SK-N-SH treated with all-trans-retinoic acid at 6 μM for 48 hours (cell line): ENCODE results near the gene DPP10.

Experiments
- ATAC-seq: fragments of 200-7000 bp; cut with Tn5 transposase; 3 replicates; pipeline ENCODE4 v1.9.1; 2020; ENCODE audit warnings: mild to moderate bottlenecking, moderate library complexity
- ARNTL ChIP-seq: fragments of 450-650 bp; formaldehyde crosslinking; IDR thresholded peaks from 2 replicates; pipeline ENCODE4 v1.5.0; 2020; ENCODE audit warnings: low read depth, mild to moderate bottlenecking, moderate library complexity, borderline replicate concordance
- BACH2 ChIP-seq: fragments of 250-450 bp; sonication (Bioruptor Pico); IDR thresholded peaks from 2 replicates; pipeline ENCODE4 v1.9.0; 2021; ENCODE audit warnings: mild to moderate bottlenecking, borderline replicate concordance
- CSDC2 ChIP-seq: fragments of 250-450 bp; sonication (Bioruptor Pico); IDR thresholded peaks from 2 replicates; pipeline ENCODE4 v1.5.0; 2020; ENCODE audit warnings: mild to moderate bottlenecking, moderate library complexity
- ESRRG ChIP-seq: fragments of 250-450 bp; sonication (Bioruptor Pico); IDR thresholded peaks from 2 replicates; pipeline ENCODE4 v1.6.1; 2021; ENCODE audit warnings: mild to moderate bottlenecking
- GLIS3 ChIP-seq: fragments of 250-450 bp; sonication (Bioruptor Pico); IDR thresholded peaks from 2 replicates; pipeline ENCODE4 v1.5.0; 2020; ENCODE audit warnings: mild to moderate bottlenecking, moderate library complexity
- ISL1 ChIP-seq: fragments of 250-450 bp; sonication (Bioruptor Pico); IDR thresholded peaks from 2 replicates; pipeline ENCODE4 v2.1.2; 2022; ENCODE audit warnings: mild to moderate bottlenecking, moderate library complexity
- OSR1 ChIP-seq: fragments of 250-450 bp; sonication (Bioruptor Pico); IDR thresholded peaks from 2 replicates; pipeline ENCODE4 v1.8.0; 2022; ENCODE audit warnings: moderate library complexity, mild to moderate bottlenecking, inconsistent platforms
- PPARA ChIP-seq: fragments of 250-450 bp; sonication (Bioruptor Pico); IDR thresholded peaks from 2 replicates; pipeline ENCODE4 v1.5.0; 2020; ENCODE audit warnings: mild to moderate bottlenecking, borderline replicate concordance
- RARB ChIP-seq: fragments of 250-450 bp; sonication (Bioruptor Pico); IDR thresholded peaks from 2 replicates; pipeline ENCODE4 v1.8.0; 2021; ENCODE audit warnings: mild to moderate bottlenecking, moderate library complexity
- SNAI2 ChIP-seq: fragments of 250-450 bp; sonication (Bioruptor Pico); IDR thresholded peaks from 2 replicates; pipeline ENCODE4 v1.5.0; 2020; ENCODE audit warnings: mild to moderate bottlenecking, moderate library complexity
- TCF4 ChIP-seq: fragments of 250-450 bp; sonication (Bioruptor Pico); IDR thresholded peaks from 2 replicates; pipeline ENCODE4 v1.8.0; 2021; ENCODE audit warnings: mild to moderate bottlenecking, moderate library complexity, borderline replicate concordance
- TOX ChIP-seq: fragments of 250-450 bp; sonication (Bioruptor Pico); IDR thresholded peaks from 2 replicates; pipeline ENCODE4 v1.8.0; 2021; ENCODE audit warnings: mild to moderate bottlenecking, moderate library complexity, borderline replicate concordance
- ZC3H10 ChIP-seq: fragments of 250-450 bp; sonication (Bioruptor Pico); IDR thresholded peaks from 2 replicates; pipeline ENCODE4 v1.5.1; 2021; ENCODE audit warnings: mild to moderate bottlenecking, moderate library complexity
- ZFP3 ChIP-seq: fragments of 250-450 bp; sonication (Bioruptor Pico); IDR thresholded peaks from 2 replicates; pipeline ENCODE4 v1.5.0; 2020; ENCODE audit warnings: mild to moderate bottlenecking, moderate library complexity
- ZFP30 ChIP-seq: fragments of 450-650 bp; formaldehyde crosslinking; IDR thresholded peaks from 2 replicates; pipeline ENCODE4 v1.5.0; 2022; ENCODE audit warnings: mild to moderate bottlenecking, moderate library complexity
- ZNF565 ChIP-seq: fragments of 450-650 bp; formaldehyde crosslinking; conservative IDR thresholded peaks from 2 replicates; pipeline ENCODE4 v1.5.0; 2020; ENCODE audit warnings: low read depth, mild to moderate bottlenecking, moderate library complexity
- ZNF70 ChIP-seq: fragments of 450-650 bp; formaldehyde crosslinking; IDR thresholded peaks from 2 replicates; pipeline ENCODE4 v1.5.0; 2020; ENCODE audit warnings: mild to moderate bottlenecking, moderate library complexity
- ZNF8 ChIP-seq: fragments of 450-650 bp; formaldehyde crosslinking; IDR thresholded peaks from 2 replicates; pipeline ENCODE4 v1.5.0; 2020; ENCODE audit warnings: mild to moderate bottlenecking, moderate library complexity
- TF ChIP-seq, protein P1 (sequence below): fragments of 250-450 bp; sonication (Bioruptor Pico); IDR thresholded peaks from 2 replicates; pipeline ENCODE4 v1.5.1; 2020; ENCODE audit warnings: low read depth, mild to moderate bottlenecking, moderate library complexity
- TF ChIP-seq, protein P2 (sequence below): fragments of 250-450 bp; sonication (Bioruptor Pico); IDR thresholded peaks from 2 replicates; pipeline ENCODE4 v1.8.0; 2020; ENCODE audit warnings: mild to moderate bottlenecking, moderate library complexity, borderline replicate concordance
- TF ChIP-seq, protein P3 (sequence below): fragments of 250-450 bp; sonication (Bioruptor Pico); IDR thresholded peaks from 2 replicates; pipeline ENCODE4 v1.5.1; 2021; ENCODE audit warnings: mild to moderate bottlenecking, moderate library complexity
- TF ChIP-seq, protein P4 (sequence below): fragments of 250-450 bp; sonication (Bioruptor Pico); IDR thresholded peaks from 2 replicates; pipeline ENCODE4 v1.5.0; 2020; ENCODE audit warnings: mild to moderate bottlenecking, moderate library complexity
- TF ChIP-seq, protein P5 (sequence below): fragments of 250-450 bp; sonication (Bioruptor Pico); IDR thresholded peaks from 2 replicates; pipeline ENCODE4 v1.8.0; 2021; ENCODE audit warnings: low read depth, mild to moderate bottlenecking, moderate library complexity, borderline replicate concordance

Gene DPP10

DNA sequence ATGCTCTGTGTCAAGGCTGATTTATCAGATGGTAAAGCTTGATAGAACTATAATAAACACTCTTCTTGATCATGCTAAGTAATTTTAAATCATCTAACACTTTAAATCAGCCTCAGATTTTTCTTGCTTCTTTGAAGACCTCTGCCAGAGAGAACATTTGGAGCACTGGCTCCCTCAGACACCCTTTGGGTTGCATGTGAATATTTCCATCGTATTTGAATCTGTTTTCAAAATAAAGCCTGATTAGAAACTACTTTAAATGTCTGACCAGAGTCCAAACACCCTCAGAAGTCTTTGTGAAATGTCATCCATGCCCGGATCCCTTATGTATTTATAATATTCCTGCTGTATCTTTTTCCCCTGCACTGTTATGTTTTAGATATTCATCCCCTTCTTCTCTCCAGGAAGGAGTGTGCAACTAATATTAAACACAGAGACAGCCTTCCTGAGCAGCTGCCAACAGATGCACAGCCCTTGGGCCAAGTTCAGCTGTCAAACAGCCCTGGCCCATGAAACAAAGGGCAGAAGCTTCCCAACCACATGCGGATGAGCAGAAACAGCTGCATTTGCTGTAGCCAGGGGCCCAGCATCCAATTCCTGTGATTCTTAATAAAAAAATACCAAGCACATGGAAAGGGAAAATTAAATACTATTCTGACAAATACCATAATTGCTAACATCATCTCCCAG lies 46.5 kb downstream of the DPP10 start:
- no peak for ATAC-seq
- TF ChIP-seq OSR1, result no peak
- no peak for TF ChIP-seq ARNTL (CRISPR knock-in tag)
- TF ChIP-seq RARB (CRISPR knock-in tag), result no peak
- TF ChIP-seq TOX (CRISPR knock-in tag), result no peak
- TF ChIP-seq, protein P1, sequence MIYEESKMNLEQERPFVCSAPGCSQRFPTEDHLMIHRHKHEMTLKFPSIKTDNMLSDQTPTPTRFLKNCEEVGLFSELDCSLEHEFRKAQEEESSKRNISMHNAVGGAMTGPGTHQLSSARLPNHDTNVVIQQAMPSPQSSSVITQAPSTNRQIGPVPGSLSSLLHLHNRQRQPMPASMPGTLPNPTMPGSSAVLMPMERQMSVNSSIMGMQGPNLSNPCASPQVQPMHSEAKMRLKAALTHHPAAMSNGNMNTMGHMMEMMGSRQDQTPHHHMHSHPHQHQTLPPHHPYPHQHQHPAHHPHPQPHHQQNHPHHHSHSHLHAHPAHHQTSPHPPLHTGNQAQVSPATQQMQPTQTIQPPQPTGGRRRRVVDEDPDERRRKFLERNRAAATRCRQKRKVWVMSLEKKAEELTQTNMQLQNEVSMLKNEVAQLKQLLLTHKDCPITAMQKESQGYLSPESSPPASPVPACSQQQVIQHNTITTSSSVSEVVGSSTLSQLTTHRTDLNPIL (CRISPR knock-in tag), result no peak
- TF ChIP-seq ISL1, result no peak
- no peak for TF ChIP-seq ZNF70
- no peak for TF ChIP-seq GLIS3 (CRISPR knock-in tag)
- TF ChIP-seq ZC3H10 (CRISPR knock-in tag), result no peak
- TF ChIP-seq ZNF8 (CRISPR knock-in tag), result no peak
- no peak for TF ChIP-seq ZNF565
- TF ChIP-seq, protein P2, sequence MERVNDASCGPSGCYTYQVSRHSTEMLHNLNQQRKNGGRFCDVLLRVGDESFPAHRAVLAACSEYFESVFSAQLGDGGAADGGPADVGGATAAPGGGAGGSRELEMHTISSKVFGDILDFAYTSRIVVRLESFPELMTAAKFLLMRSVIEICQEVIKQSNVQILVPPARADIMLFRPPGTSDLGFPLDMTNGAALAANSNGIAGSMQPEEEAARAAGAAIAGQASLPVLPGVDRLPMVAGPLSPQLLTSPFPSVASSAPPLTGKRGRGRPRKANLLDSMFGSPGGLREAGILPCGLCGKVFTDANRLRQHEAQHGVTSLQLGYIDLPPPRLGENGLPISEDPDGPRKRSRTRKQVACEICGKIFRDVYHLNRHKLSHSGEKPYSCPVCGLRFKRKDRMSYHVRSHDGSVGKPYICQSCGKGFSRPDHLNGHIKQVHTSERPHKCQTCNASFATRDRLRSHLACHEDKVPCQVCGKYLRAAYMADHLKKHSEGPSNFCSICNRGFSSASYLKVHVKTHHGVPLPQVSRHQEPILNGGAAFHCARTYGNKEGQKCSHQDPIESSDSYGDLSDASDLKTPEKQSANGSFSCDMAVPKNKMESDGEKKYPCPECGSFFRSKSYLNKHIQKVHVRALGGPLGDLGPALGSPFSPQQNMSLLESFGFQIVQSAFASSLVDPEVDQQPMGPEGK, result no peak
- no peak for TF ChIP-seq PPARA (CRISPR knock-in tag)
- TF ChIP-seq CSDC2 (CRISPR knock-in tag), result no peak
- TF ChIP-seq ESRRG (CRISPR knock-in tag), result no peak
- TF ChIP-seq, protein P3, sequence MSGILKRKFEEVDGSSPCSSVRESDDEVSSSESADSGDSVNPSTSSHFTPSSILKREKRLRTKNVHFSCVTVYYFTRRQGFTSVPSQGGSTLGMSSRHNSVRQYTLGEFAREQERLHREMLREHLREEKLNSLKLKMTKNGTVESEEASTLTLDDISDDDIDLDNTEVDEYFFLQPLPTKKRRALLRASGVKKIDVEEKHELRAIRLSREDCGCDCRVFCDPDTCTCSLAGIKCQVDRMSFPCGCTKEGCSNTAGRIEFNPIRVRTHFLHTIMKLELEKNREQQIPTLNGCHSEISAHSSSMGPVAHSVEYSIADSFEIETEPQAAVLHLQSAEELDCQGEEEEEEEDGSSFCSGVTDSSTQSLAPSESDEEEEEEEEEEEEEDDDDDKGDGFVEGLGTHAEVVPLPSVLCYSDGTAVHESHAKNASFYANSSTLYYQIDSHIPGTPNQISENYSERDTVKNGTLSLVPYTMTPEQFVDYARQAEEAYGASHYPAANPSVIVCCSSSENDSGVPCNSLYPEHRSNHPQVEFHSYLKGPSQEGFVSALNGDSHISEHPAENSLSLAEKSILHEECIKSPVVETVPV (CRISPR knock-in tag), result no peak
- TF ChIP-seq ZFP30 (CRISPR knock-in tag), result no peak
- TF ChIP-seq, all 23 proteins: peak for 0

DNA sequence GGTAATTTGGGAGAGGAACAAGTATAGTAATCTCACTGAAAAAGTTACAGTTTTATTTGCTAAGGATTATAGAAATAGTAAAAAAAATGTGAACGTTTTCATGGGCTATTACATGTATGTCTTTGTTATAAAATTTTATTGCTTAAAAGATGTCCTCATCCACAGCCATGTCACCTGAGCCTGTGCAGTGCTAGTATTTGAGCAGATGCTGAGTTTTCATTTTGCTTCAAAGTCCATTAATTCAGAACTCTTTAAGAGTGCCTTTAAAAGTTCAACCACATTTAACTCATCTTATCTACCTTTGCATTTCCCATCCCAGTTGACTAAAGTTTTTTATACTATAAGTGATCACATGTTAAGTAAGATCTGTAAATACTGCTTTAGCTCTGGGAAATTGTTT lies 52.6 kb downstream of the DPP10 start:
- TF ChIP-seq ZNF70, result no peak
- no peak for TF ChIP-seq RARB (CRISPR knock-in tag)
- TF ChIP-seq, protein P4, sequence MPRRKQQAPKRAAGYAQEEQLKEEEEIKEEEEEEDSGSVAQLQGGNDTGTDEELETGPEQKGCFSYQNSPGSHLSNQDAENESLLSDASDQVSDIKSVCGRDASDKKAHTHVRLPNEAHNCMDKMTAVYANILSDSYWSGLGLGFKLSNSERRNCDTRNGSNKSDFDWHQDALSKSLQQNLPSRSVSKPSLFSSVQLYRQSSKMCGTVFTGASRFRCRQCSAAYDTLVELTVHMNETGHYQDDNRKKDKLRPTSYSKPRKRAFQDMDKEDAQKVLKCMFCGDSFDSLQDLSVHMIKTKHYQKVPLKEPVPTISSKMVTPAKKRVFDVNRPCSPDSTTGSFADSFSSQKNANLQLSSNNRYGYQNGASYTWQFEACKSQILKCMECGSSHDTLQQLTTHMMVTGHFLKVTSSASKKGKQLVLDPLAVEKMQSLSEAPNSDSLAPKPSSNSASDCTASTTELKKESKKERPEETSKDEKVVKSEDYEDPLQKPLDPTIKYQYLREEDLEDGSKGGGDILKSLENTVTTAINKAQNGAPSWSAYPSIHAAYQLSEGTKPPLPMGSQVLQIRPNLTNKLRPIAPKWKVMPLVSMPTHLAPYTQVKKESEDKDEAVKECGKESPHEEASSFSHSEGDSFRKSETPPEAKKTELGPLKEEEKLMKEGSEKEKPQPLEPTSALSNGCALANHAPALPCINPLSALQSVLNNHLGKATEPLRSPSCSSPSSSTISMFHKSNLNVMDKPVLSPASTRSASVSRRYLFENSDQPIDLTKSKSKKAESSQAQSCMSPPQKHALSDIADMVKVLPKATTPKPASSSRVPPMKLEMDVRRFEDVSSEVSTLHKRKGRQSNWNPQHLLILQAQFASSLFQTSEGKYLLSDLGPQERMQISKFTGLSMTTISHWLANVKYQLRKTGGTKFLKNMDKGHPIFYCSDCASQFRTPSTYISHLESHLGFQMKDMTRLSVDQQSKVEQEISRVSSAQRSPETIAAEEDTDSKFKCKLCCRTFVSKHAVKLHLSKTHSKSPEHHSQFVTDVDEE (CRISPR knock-in tag), result no peak
- TF ChIP-seq TOX (CRISPR knock-in tag), result no peak
- TF ChIP-seq SNAI2 (CRISPR knock-in tag), result no peak
- TF ChIP-seq, protein P3 (CRISPR knock-in tag), result no peak
- TF ChIP-seq GLIS3 (CRISPR knock-in tag), result no peak
- no peak for TF ChIP-seq TCF4 (CRISPR knock-in tag)
- no peak for TF ChIP-seq PPARA (CRISPR knock-in tag)
- no peak for TF ChIP-seq CSDC2 (CRISPR knock-in tag)
- TF ChIP-seq, protein P2, result no peak
- TF ChIP-seq, protein P1 (CRISPR knock-in tag), result no peak
- TF ChIP-seq BACH2 (CRISPR knock-in tag), result no peak
- TF ChIP-seq ZC3H10 (CRISPR knock-in tag), result no peak
- TF ChIP-seq ESRRG (CRISPR knock-in tag), result no peak
- no peak for TF ChIP-seq ZNF565
- TF ChIP-seq ZFP30 (CRISPR knock-in tag), result no peak
- no peak for TF ChIP-seq ZNF8 (CRISPR knock-in tag)
- no peak for TF ChIP-seq ZFP3
- TF ChIP-seq, protein P5, sequence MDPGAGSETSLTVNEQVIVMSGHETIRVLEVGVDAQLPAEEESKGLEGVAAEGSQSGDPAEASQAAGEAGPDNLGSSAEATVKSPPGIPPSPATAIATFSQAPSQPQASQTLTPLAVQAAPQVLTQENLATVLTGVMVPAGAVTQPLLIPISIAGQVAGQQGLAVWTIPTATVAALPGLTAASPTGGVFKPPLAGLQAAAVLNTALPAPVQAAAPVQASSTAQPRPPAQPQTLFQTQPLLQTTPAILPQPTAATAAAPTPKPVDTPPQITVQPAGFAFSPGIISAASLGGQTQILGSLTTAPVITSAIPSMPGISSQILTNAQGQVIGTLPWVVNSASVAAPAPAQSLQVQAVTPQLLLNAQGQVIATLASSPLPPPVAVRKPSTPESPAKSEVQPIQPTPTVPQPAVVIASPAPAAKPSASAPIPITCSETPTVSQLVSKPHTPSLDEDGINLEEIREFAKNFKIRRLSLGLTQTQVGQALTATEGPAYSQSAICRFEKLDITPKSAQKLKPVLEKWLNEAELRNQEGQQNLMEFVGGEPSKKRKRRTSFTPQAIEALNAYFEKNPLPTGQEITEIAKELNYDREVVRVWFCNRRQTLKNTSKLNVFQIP (CRISPR knock-in tag), result no peak
- TF ChIP-seq, all 23 proteins: peak for 0
- no peak for ATAC-seq
